PC-9 (cell line): ENCODE data around the gene ZNF282.

Experiments used
- EZH2 ChIP-seq: fragments of 200-600 bp; sonication (generic); IDR thresholded peaks from 2 replicates; pipeline ENCODE4 v1.8.0; 2017; ENCODE audit warnings: antibody characterized with exemption, low read depth
- TF ChIP-seq, protein P1 (sequence below): fragments of 200-600 bp; sonication (generic); conservative IDR thresholded peaks from 2 replicates; pipeline ENCODE4 v1.6.1; 2017; ENCODE audit warnings: mixed run types, antibody characterized with exemption, mild to moderate bottlenecking, moderate library complexity

DNA sequence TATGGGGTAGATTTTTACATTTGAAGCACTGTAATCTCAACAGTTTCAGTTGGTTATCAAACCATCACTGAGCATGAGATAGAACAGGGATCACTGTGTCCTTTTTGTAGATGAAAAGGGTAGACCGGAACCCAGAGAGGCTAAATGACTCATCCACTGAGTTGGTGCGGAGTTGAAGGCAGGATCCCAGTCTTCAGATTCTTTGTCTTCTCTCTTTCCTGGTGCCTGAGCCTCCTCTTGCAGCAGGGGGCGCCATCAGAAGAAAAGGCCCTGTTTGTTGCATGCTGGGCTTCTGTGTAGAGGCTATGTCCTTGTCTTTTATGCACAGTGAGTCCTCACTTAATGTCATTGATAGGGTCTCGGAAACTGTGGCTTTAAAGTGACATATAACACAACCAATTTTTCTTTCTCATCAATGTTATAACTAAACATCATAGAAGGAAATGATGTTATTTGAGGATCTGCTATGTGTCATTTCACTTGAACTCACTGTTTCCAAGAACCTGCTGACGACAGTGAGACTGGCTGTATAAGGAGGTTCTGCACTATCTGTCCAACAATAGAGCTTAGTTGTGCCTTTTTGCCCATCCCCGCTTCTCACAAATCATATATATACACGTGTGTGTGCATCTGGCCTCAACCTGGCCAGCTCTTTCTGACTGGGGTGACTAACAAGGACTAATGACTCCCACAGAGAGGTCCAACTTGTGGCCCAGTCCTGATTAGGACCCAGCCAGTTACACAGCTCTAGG is 14.3 kb downstream of the ZNF282 start:
- TF ChIP-seq, protein P1, sequence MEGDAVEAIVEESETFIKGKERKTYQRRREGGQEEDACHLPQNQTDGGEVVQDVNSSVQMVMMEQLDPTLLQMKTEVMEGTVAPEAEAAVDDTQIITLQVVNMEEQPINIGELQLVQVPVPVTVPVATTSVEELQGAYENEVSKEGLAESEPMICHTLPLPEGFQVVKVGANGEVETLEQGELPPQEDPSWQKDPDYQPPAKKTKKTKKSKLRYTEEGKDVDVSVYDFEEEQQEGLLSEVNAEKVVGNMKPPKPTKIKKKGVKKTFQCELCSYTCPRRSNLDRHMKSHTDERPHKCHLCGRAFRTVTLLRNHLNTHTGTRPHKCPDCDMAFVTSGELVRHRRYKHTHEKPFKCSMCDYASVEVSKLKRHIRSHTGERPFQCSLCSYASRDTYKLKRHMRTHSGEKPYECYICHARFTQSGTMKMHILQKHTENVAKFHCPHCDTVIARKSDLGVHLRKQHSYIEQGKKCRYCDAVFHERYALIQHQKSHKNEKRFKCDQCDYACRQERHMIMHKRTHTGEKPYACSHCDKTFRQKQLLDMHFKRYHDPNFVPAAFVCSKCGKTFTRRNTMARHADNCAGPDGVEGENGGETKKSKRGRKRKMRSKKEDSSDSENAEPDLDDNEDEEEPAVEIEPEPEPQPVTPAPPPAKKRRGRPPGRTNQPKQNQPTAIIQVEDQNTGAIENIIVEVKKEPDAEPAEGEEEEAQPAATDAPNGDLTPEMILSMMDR: peak; percentile 87
- TF ChIP-seq EZH2: no peak
